ENCODE measurements around the gene EEF1AKMT1. TPM values are rescaled to one million over a fixed set of nuclear protein-coding genes. Genes with fewer than 3 reads are reported as not detected.

The EEF1AKMT1 gene
- total RNA-seq, 1 donor from 2014 or later: 12.9 TPM

- Mint-ChIP-seq H3K9me3 (no peaks in the 10 kb centered on the region), H3K4me3 (peak overlapping the region; percentile 26), H3K4me1 (ENCODE audit: low read depth) (no peaks in the 10 kb centered on the region), H3K27ac (no peak overlapping the region), H3K27me3 (ENCODE audit: insufficient read depth) (peaks cover 12% of the 10 kb centered on the region), H3K36me3 (ENCODE audit: low read depth) (no peaks in the 10 kb centered on the region)
- intact Hi-C loops (cut with micrococcal nuclease): no loop called here
- no peak for DNase-seq (ENCODE audit: low spot score)
Measured at GRCh38 chr13:20721454-20722357, 52.1 kb downstream of the EEF1AKMT1 start.

GRCh38 chr13:20721058-20721453, 52.7 kb downstream of the EEF1AKMT1 start:
- no peak overlapping the region for H3K4me3 Mint-ChIP-seq
- intact Hi-C loops (cut with micrococcal nuclease): no loop called here
- H3K27me3 Mint-ChIP-seq (ENCODE audit: insufficient read depth): peaks cover 12% of the 10 kb centered on the region
- no peaks in the 10 kb centered on the region for H3K4me1 Mint-ChIP-seq (ENCODE audit: low read depth)
- no peaks in the 10 kb centered on the region for H3K9me3 Mint-ChIP-seq
- H3K36me3 Mint-ChIP-seq (ENCODE audit: low read depth): no peaks in the 10 kb centered on the region
- DNase-seq (ENCODE audit: low spot score): no peak
- no peak overlapping the region for H3K27ac Mint-ChIP-seq

- peaks cover 12% of the 10 kb centered on the region for H3K27me3 Mint-ChIP-seq (ENCODE audit: insufficient read depth)
- H3K4me3 Mint-ChIP-seq: no peak overlapping the region
- no peaks in the 10 kb centered on the region for H3K9me3 Mint-ChIP-seq
- no peaks in the 10 kb centered on the region for H3K36me3 Mint-ChIP-seq (ENCODE audit: low read depth)
- DNase-seq (ENCODE audit: low spot score): no peak
- intact Hi-C loops (cut with micrococcal nuclease): no loop called here
- H3K4me1 Mint-ChIP-seq (ENCODE audit: low read depth): no peaks in the 10 kb centered on the region
- no peak overlapping the region for H3K27ac Mint-ChIP-seq
Measured at GRCh38 chr13:20720499-20720898, 53.3 kb downstream of the EEF1AKMT1 start.

- intact Hi-C loops (cut with micrococcal nuclease): no loop called here
- H3K9me3 Mint-ChIP-seq: no peaks in the 10 kb centered on the region
Measured at GRCh38 chr13:20719783-20720182, 54.0 kb downstream of the EEF1AKMT1 start.

GRCh38 chr13:20718958-20719566, 54.7 kb downstream of the EEF1AKMT1 start:
- DNase-seq (ENCODE audit: low spot score): no peak
- H3K4me1 Mint-ChIP-seq (ENCODE audit: low read depth): no peaks in the 10 kb centered on the region
- intact Hi-C loops (cut with micrococcal nuclease): no loop called here
- H3K27ac Mint-ChIP-seq: no peak overlapping the region
- H3K9me3 Mint-ChIP-seq: no peaks in the 10 kb centered on the region
- H3K27me3 Mint-ChIP-seq (ENCODE audit: insufficient read depth): peaks cover 12% of the 10 kb centered on the region
- H3K4me3 Mint-ChIP-seq: no peak overlapping the region
- H3K36me3 Mint-ChIP-seq (ENCODE audit: low read depth): no peaks in the 10 kb centered on the region

More at GRCh38 chr13:20719783-20720182, 54.0 kb downstream of the EEF1AKMT1 start:
- no peak overlapping the region for H3K4me3 Mint-ChIP-seq
- DNase-seq (ENCODE audit: low spot score): no peak
- peaks cover 12% of the 10 kb centered on the region for H3K27me3 Mint-ChIP-seq (ENCODE audit: insufficient read depth)
- H3K4me1 Mint-ChIP-seq (ENCODE audit: low read depth): no peaks in the 10 kb centered on the region
- no peaks in the 10 kb centered on the region for H3K36me3 Mint-ChIP-seq (ENCODE audit: low read depth)
- no peak overlapping the region for H3K27ac Mint-ChIP-seq

- H3K9me3 Mint-ChIP-seq: no peaks in the 10 kb centered on the region
- H3K36me3 Mint-ChIP-seq (ENCODE audit: low read depth): no peaks in the 10 kb centered on the region
- intact Hi-C loops (cut with micrococcal nuclease): no loop called here
Measured at GRCh38 chr13:20717581-20718542, 55.9 kb downstream of the EEF1AKMT1 start.

GRCh38 chr13:20716951-20717350, 56.8 kb downstream of the EEF1AKMT1 start:
- DNase-seq (ENCODE audit: low spot score): no peak
- Mint-ChIP-seq H3K27me3 (ENCODE audit: insufficient read depth) (peaks cover 13% of the 10 kb centered on the region), H3K4me1 (ENCODE audit: low read depth) (peaks cover 12% of the 10 kb centered on the region)

More at GRCh38 chr13:20717581-20718542, 55.9 kb downstream of the EEF1AKMT1 start:
- H3K27ac Mint-ChIP-seq: no peak overlapping the region
- no peak for DNase-seq (ENCODE audit: low spot score)
- peaks cover 18% of the 10 kb centered on the region for H3K27me3 Mint-ChIP-seq (ENCODE audit: insufficient read depth)
- H3K4me1 Mint-ChIP-seq (ENCODE audit: low read depth): peaks cover 7% of the 10 kb centered on the region
- no peak overlapping the region for H3K4me3 Mint-ChIP-seq

GRCh38 chr13:20715330-20715712, 58.4 kb downstream of the EEF1AKMT1 start:
- H3K27me3 Mint-ChIP-seq (ENCODE audit: insufficient read depth): peaks cover 14% of the 10 kb centered on the region
- no peaks in the 10 kb centered on the region for H3K9me3 Mint-ChIP-seq
- no peak overlapping the region for H3K27ac Mint-ChIP-seq
- H3K4me1 Mint-ChIP-seq (ENCODE audit: low read depth): peaks cover 12% of the 10 kb centered on the region
- H3K4me3 Mint-ChIP-seq: no peak overlapping the region
- DNase-seq (ENCODE audit: low spot score): no peak
- no peaks in the 10 kb centered on the region for H3K36me3 Mint-ChIP-seq (ENCODE audit: low read depth)
- intact Hi-C loops (cut with micrococcal nuclease): no loop called here

More at GRCh38 chr13:20716951-20717350, 56.8 kb downstream of the EEF1AKMT1 start:
- intact Hi-C loops (cut with micrococcal nuclease): no loop called here
- Mint-ChIP-seq H3K36me3 (ENCODE audit: low read depth) (no peaks in the 10 kb centered on the region), H3K27ac (no peak overlapping the region), H3K9me3 (no peaks in the 10 kb centered on the region), H3K4me3 (no peak overlapping the region)

GRCh38 chr13:20714563-20715329, 59.0 kb downstream of the EEF1AKMT1 start:
- DNase-seq (ENCODE audit: low spot score): no peak
- Mint-ChIP-seq H3K9me3 (no peaks in the 10 kb centered on the region), H3K27ac (no peak overlapping the region), H3K4me3 (no peak overlapping the region), H3K36me3 (ENCODE audit: low read depth) (no peaks in the 10 kb centered on the region), H3K27me3 (ENCODE audit: insufficient read depth) (peaks cover 14% of the 10 kb centered on the region), H3K4me1 (ENCODE audit: low read depth) (peaks cover 12% of the 10 kb centered on the region)
- intact Hi-C loops (cut with micrococcal nuclease): no loop called here

- peaks cover 15% of the 10 kb centered on the region for H3K27me3 Mint-ChIP-seq (ENCODE audit: insufficient read depth)
- intact Hi-C loops (cut with micrococcal nuclease): no loop called here
Measured at GRCh38 chr13:20714161-20714560, 59.6 kb downstream of the EEF1AKMT1 start.

GRCh38 chr13:20713751-20714150, 60.0 kb downstream of the EEF1AKMT1 start:
- Mint-ChIP-seq H3K4me1 (ENCODE audit: low read depth) (peaks cover 19% of the 10 kb centered on the region), H3K4me3 (no peak overlapping the region), H3K9me3 (no peaks in the 10 kb centered on the region), H3K27me3 (ENCODE audit: insufficient read depth) (peaks cover 18% of the 10 kb centered on the region), H3K27ac (no peak overlapping the region), H3K36me3 (ENCODE audit: low read depth) (no peaks in the 10 kb centered on the region)
- no peak for DNase-seq (ENCODE audit: low spot score)
- intact Hi-C loops (cut with micrococcal nuclease): no loop called here

More at GRCh38 chr13:20714161-20714560, 59.6 kb downstream of the EEF1AKMT1 start:
- H3K27ac Mint-ChIP-seq: no peak overlapping the region
- H3K36me3 Mint-ChIP-seq (ENCODE audit: low read depth): no peaks in the 10 kb centered on the region
- H3K4me1 Mint-ChIP-seq (ENCODE audit: low read depth): peaks cover 17% of the 10 kb centered on the region
- no peak for DNase-seq (ENCODE audit: low spot score)
- no peaks in the 10 kb centered on the region for H3K9me3 Mint-ChIP-seq
- no peak overlapping the region for H3K4me3 Mint-ChIP-seq

GRCh38 chr13:20713014-20713376, 60.8 kb downstream of the EEF1AKMT1 start:
- Mint-ChIP-seq H3K27me3 (ENCODE audit: insufficient read depth) (peaks cover 18% of the 10 kb centered on the region), H3K27ac (no peak overlapping the region), H3K36me3 (ENCODE audit: low read depth) (no peaks in the 10 kb centered on the region), H3K9me3 (no peaks in the 10 kb centered on the region), H3K4me3 (no peak overlapping the region), H3K4me1 (ENCODE audit: low read depth) (peaks cover 19% of the 10 kb centered on the region)
- intact Hi-C loops (cut with micrococcal nuclease): no loop called here
- DNase-seq (ENCODE audit: low spot score): no peak
